Colonic mucosa (tissue), 4 donors: ENCODE measurements around the gene KCNT2. TPM values are rescaled to one million over a fixed set of nuclear protein-coding genes. Genes with fewer than 3 reads are reported as not detected.

Source experiments
- DNase-seq: peaks from one replicate; pipeline ENCODE4 v3.0.0-alpha.2; 2020
- H3K27ac ChIP-seq: fragments of 200-600 bp; one replicate; pipeline ENCODE4 v1.8.0; 2021
- H3K27me3 ChIP-seq: fragments of 200-600 bp; one replicate; pipeline ENCODE4 v1.8.0; 2021
- H3K36me3 ChIP-seq: fragments of 200-600 bp; one replicate; pipeline ENCODE4 v1.8.0; 2021
- H3K4me1 ChIP-seq: fragments of 200-600 bp; one replicate; pipeline ENCODE4 v1.8.0; 2021; ENCODE audit warnings: mild to moderate bottlenecking
- H3K4me3 ChIP-seq: fragments of 200-600 bp; one replicate; pipeline ENCODE4 v1.8.0; 2021
- H3K9ac ChIP-seq, 2 donors: one replicate each; pipeline ENCODE4 v1.7.0; 2013; ENCODE audit warnings: control low read depth in 2 of 2, low read depth in 2 of 2, low read length in 2 of 2
- H3K9me3 ChIP-seq: fragments of 200-600 bp; one replicate; pipeline ENCODE4 v1.8.0; 2021
- intact Hi-C: fragments of 100-400 bp; cut with DNase I; formaldehyde crosslinking; loops from one replicate; pipeline ENCODE4 v1.14.1; 2022
- total RNA-seq, 2 donors: library from RNA; stranded (reverse); fragmentation: NEBNext Ultra II Directional in 1 of 2; extraction: Animal tissue kit (Norgen Biotek cat#: 25700) in 1 of 2; gene quantifications; one replicate each; pipeline ENCODE4 v1.2.1, GENCODE V29; 2021
- TF ChIP-seq, protein P1 (sequence below): fragments of 200-600 bp; IDR thresholded peaks from one replicate; pipeline ENCODE4 v1.8.0; 2022; ENCODE audit warnings: antibody characterized with exemption, mild to moderate bottlenecking
- donor health status: healthy.
- donor health status: DM: no; HTN: no; CAD: no.
- donor health status: DM: no; HTN: no; CAD: no.

KCNT2 gene
- total RNA-seq, 2 donors from 2014 or later = 0.56 to 0.82 TPM

DNA sequence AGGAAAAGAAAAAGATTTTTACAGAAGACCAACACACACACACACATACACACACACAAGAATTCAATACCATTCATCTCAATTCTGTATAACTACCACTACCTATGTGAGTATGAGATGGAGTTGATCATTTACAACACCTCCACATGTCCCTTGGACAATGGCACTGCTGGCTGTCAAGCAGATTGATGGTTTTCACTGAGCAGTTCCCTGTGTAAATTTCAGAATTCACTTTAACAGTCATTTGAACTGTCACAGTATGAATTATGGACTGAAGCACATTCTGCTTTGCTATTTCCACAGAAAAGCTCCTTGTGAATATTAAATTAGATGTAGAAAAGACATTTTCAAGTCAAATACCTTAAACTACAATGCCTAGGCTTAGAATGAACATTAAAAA lies 14.3 kb downstream of the KCNT2 start:
- Histone ChIP-seq H3K27me3 (no peaks in the 10 kb centered on the region), H3K27ac (no peak overlapping the region), H3K4me1 (no peaks in the 10 kb centered on the region), H3K9me3 (no peaks in the 10 kb centered on the region), H3K36me3 (no peaks in the 10 kb centered on the region), H3K9ac (no peak overlapping the region), H3K4me3 (no peak overlapping the region)
- no peak for DNase-seq
- TF ChIP-seq, protein P1, sequence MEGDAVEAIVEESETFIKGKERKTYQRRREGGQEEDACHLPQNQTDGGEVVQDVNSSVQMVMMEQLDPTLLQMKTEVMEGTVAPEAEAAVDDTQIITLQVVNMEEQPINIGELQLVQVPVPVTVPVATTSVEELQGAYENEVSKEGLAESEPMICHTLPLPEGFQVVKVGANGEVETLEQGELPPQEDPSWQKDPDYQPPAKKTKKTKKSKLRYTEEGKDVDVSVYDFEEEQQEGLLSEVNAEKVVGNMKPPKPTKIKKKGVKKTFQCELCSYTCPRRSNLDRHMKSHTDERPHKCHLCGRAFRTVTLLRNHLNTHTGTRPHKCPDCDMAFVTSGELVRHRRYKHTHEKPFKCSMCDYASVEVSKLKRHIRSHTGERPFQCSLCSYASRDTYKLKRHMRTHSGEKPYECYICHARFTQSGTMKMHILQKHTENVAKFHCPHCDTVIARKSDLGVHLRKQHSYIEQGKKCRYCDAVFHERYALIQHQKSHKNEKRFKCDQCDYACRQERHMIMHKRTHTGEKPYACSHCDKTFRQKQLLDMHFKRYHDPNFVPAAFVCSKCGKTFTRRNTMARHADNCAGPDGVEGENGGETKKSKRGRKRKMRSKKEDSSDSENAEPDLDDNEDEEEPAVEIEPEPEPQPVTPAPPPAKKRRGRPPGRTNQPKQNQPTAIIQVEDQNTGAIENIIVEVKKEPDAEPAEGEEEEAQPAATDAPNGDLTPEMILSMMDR = no peak
- intact Hi-C loops = no loop called here

DNA sequence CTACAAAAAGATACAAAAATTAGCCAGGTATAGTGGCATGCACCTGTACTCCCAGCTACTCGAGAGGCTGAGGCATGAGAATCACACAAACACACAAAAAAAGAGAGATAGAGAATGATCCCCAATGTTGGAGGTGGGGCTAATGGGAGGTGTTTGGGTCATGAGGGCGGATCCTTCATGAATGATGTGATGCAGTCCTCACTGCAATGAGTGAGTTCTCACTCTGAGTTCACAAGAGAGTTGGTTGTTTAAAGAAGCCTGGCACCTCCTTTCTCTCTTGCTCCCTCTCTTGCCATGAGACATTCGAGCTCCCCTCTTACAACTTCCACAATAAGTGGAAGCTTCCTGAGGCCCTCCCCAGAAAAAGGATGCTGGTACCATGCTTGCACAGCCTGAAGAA lies 17.3 kb downstream of the KCNT2 start:
- Histone ChIP-seq H3K9me3 (no peaks in the 10 kb centered on the region), H3K4me1 (no peaks in the 10 kb centered on the region), H3K27ac (no peak overlapping the region), H3K27me3 (no peaks in the 10 kb centered on the region), H3K9ac (no peak overlapping the region), H3K36me3 (no peaks in the 10 kb centered on the region), H3K4me3 (no peak overlapping the region)
- DNase-seq = no peak
- intact Hi-C loops = no loop called here
- TF ChIP-seq, protein P1 = no peak

DNA sequence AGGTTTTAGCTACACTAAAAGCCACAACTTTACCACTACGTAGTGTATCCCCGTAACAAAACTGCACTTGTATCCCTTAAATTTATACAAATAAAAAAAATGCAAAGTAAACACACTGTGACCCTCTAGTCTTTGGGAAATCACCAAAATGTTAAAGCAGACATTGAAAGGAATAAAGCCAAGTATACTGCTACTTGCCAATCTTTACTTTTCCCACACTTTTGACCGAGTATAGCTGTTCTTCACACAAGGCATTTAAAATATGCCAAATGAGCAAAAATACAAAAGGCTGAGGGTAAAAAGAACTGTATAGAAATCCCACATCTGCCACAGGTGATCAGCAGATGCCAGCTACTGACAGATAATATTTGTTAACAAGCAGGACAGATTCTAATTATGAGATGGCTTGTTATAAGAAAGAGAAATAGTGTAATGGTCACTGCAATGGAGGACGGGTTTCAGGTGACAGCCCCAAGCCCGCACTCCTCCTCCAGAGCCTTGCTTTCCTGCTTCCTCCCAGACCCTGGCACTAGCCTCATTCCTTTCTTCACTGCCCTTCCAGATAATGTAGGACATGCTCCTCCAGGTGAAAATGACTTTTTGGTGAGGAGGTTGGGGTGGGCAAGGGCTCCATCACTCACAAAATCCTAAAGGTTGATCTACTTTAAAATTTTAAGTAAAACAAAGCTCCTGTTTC lies 18.1 kb downstream of the KCNT2 start:
- DNase-seq = no peak
- intact Hi-C loops = no loop called here
- no peak overlapping the region for H3K4me3 ChIP-seq
- no peak overlapping the region for H3K27ac ChIP-seq
- no peaks in the 10 kb centered on the region for H3K4me1 ChIP-seq
- no peaks in the 10 kb centered on the region for H3K9me3 ChIP-seq
- TF ChIP-seq, protein P1 = no peak
- no peak overlapping the region for H3K9ac ChIP-seq
- H3K27me3 ChIP-seq = no peaks in the 10 kb centered on the region
- no peaks in the 10 kb centered on the region for H3K36me3 ChIP-seq

DNA sequence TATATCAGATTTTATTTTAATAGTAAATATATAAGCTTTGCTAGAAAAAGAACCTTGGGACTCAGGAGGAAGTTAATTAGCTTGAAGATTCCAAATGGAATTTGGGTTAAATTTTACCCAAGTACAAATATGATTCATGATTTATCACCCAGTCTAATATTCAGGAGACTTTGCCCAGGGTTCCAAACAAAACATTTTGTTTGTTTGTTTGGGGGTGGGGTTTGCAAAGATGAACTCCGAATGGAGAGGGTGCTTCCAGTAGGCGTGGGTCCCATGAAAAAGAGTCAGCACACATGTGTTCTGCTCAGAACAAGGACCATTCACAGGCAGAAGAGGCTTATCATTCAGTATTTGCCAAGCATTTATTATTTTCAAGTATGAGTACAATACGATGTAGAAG lies 23.5 kb downstream of the KCNT2 start:
- no peak overlapping the region for H3K9ac ChIP-seq
- no peak overlapping the region for H3K4me3 ChIP-seq
- H3K4me1 ChIP-seq = no peaks in the 10 kb centered on the region
- TF ChIP-seq, protein P1 = no peak
- intact Hi-C loops = no loop called here
- H3K27me3 ChIP-seq = no peaks in the 10 kb centered on the region
- DNase-seq = no peak
- no peak overlapping the region for H3K27ac ChIP-seq
- H3K36me3 ChIP-seq = no peaks in the 10 kb centered on the region
- H3K9me3 ChIP-seq = no peaks in the 10 kb centered on the region

DNA sequence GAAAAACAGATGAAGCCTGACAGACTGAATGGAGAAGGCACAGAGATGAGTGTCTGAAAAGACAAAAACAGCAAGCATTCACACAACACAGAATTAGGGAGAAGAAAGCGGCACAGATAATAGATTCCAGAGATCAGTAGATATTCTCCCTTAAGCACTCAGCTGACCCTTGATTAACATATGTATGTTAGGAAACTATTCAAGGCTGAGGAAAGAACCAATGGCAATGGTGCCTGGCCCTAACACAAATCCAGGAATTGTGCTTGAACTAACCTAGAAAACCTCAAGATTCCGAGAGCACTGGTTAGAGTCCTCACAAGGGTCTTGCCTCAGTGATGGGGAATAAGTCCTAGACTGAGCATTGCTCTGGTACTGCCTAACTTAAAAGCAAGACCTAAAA lies 30.9 kb downstream of the KCNT2 start:
- TF ChIP-seq, protein P1 = no peak
- intact Hi-C loops = no loop called here
- DNase-seq = no peak
- H3K9ac ChIP-seq = no peak overlapping the region
- H3K4me1 ChIP-seq = no peaks in the 10 kb centered on the region
- no peaks in the 10 kb centered on the region for H3K9me3 ChIP-seq
- H3K27me3 ChIP-seq = no peaks in the 10 kb centered on the region
- no peaks in the 10 kb centered on the region for H3K36me3 ChIP-seq
- no peak overlapping the region for H3K4me3 ChIP-seq
- no peak overlapping the region for H3K27ac ChIP-seq
